HepG2 (cell line): ENCODE data around the gene TCFL5. TPM values are rescaled to one million over a fixed set of nuclear protein-coding genes. Genes with fewer than 3 reads are reported as not detected.

ENCODE experiments used
- AGO2 ChIP-seq: fragments of 200-400 bp; formaldehyde crosslinking; optimal IDR thresholded peaks from 2 replicates; pipeline ENCODE3; 2017; ENCODE audit warnings: mild to moderate bottlenecking, low read depth, low read length, moderate library complexity
- GATAD1 ChIP-seq: IDR thresholded peaks from 2 replicates; pipeline ENCODE4 v1.6.1; 2016; ENCODE audit warnings: missing genetic modification reagents, missing compliant biosample characterization
- HOXA5 ChIP-seq: sonication (generic); formaldehyde crosslinking; IDR thresholded peaks from 2 replicates; pipeline ENCODE4 v1.4.0; 2020; ENCODE audit warnings: missing genetic modification reagents
- NAIF1 ChIP-seq: sonication (generic); formaldehyde crosslinking; IDR thresholded peaks from 2 replicates; pipeline ENCODE4 v1.5.0; 2020; ENCODE audit warnings: mild to moderate bottlenecking, missing genetic modification reagents, borderline replicate concordance
- PAWR ChIP-seq: sonication (generic); formaldehyde crosslinking; IDR thresholded peaks from 2 replicates; pipeline ENCODE4 v1.4.0; 2020; ENCODE audit warnings: missing genetic modification reagents, mild to moderate bottlenecking, borderline replicate concordance
- RBM39 ChIP-seq: fragments of 200-400 bp; formaldehyde crosslinking; IDR thresholded peaks from one replicate; pipeline ENCODE4 v1.6.1; 2018; ENCODE audit warnings: antibody characterized with exemption, mild to moderate bottlenecking, low read depth, low read length; ENCODE audit not compliant: poor library complexity, severe bottlenecking
- SAP130 ChIP-seq: IDR thresholded peaks from 2 replicates; pipeline ENCODE4 v1.6.1; 2016; ENCODE audit warnings: low read depth
- SATB2 ChIP-seq: sonication (generic); formaldehyde crosslinking; IDR thresholded peaks from 2 replicates; pipeline ENCODE4 v1.5.0; 2020; ENCODE audit warnings: missing genetic modification reagents
- TCF7L2 ChIP-seq: IDR thresholded peaks from 2 replicates; pipeline ENCODE4 v1.6.1; 2011; ENCODE audit warnings: mild to moderate bottlenecking, low read depth, low read length, moderate library complexity
- ZBTB38 ChIP-seq: sonication (generic); formaldehyde crosslinking; IDR thresholded peaks from 2 replicates; pipeline ENCODE4 v1.5.1; 2020; ENCODE audit warnings: mild to moderate bottlenecking, missing genetic modification reagents
- ZNF777 ChIP-seq: sonication (generic); formaldehyde crosslinking; IDR thresholded peaks from 2 replicates; pipeline ENCODE4 v1.4.0; 2020; ENCODE audit warnings: missing genetic modification reagents
- ZNF878 ChIP-seq: sonication (generic); formaldehyde crosslinking; IDR thresholded peaks from 2 replicates; pipeline ENCODE4 v1.8.1; 2023; ENCODE audit warnings: mild to moderate bottlenecking, missing genetic modification reagents, moderate library complexity
- polyA plus RNA-seq, 8 experiments: library from polyadenylated mRNA; depleted of rRNA in 3 of 8; stranded (reverse) in 7 of 8; unstranded in 1 of 8; fragments of >200 nt; fragmentation: Illumina TruSeq in 4 of 8; extraction: Trizol in 4 of 8; gene quantifications; 2 replicates each; pipeline versions ENCODE4 v1.2.1 to v1.2.3, GENCODE V29; 2011 to 2016; ENCODE audit warnings: low read depth in 4 of 8, missing spikeins in 1 of 8, mixed read lengths in 1 of 8; ENCODE audit not compliant: insufficient read depth in 1 of 8
- total RNA-seq, 5 experiments: library from RNA; depleted of rRNA; stranded (reverse); fragments of >200 nt; fragmentation: Illumina TruSeq; extraction: Trizol; gene quantifications; 2 replicates each; pipeline ENCODE4 v1.2.3, GENCODE V29; 2016; ENCODE audit warnings: low read depth in 1 of 5
- TF ChIP-seq, protein P1 (sequence below): sonication (generic); formaldehyde crosslinking; IDR thresholded peaks from 2 replicates; pipeline ENCODE4 v1.4.0; 2020; ENCODE audit warnings: missing genetic modification reagents, low read depth, mild to moderate bottlenecking, borderline replicate concordance
- TF ChIP-seq, protein P2 (sequence below): fragments of 450-650 bp; IDR thresholded peaks from 2 replicates; pipeline ENCODE4 v1.6.1; 2016
- TF ChIP-seq, protein P3 (sequence below), 2 experiments: sonication (generic) in 1 of 2; formaldehyde crosslinking in 1 of 2; IDR thresholded peaks; 2 replicates each; pipeline versions ENCODE4 v1.4.0 to v1.6.1; 2016 to 2020; ENCODE audit warnings: borderline replicate concordance in 1 of 2, low read depth in 1 of 2, mild to moderate bottlenecking in 1 of 2, missing genetic modification reagents in 1 of 2
- TF ChIP-seq, protein P4 (sequence below), 2 experiments: sonication (generic) in 1 of 2; formaldehyde crosslinking in 1 of 2; IDR thresholded peaks; 2 replicates each; pipeline versions ENCODE4 v1.6.1 to v1.9.0; 2014 to 2022; ENCODE audit warnings: antibody characterized with exemption in 1 of 2, borderline replicate concordance in 1 of 2, inconsistent platforms in 1 of 2, low read depth in 1 of 2, missing genetic modification reagents in 1 of 2

TCFL5 gene
- total and polyA plus RNA-seq, 2 of the 13 experiments (the other 11 are each of a cell fraction or from before 2014, with no cell fraction given): 14.8 to 20.0 TPM

DNA sequence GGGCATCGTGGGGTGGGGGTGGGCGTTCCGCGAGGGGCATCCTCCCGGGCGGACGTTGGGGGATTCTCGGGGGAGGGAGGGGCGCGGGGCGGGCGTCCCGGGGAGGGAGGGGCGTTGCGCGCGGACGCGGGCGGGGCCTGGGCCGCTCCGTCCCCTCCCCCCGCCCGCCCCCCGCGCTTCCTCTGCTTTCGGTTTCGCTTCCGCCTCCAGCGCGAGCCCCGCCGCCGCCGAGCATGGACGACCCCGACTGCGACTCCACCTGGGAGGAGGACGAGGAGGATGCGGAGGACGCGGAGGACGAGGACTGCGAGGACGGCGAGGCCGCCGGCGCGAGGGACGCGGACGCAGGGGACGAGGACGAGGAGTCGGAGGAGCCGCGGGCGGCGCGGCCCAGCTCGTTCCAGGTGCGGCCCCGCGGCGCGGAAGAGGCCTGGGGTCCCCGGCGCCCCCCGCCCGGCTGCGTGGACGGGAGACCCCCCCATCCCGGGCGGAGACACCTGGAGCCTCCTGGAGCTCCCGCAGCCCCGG lies 56.9 kb downstream of the TCFL5 start, which contains the start of gene OGFR (continued):
- TF ChIP-seq, protein P1, sequence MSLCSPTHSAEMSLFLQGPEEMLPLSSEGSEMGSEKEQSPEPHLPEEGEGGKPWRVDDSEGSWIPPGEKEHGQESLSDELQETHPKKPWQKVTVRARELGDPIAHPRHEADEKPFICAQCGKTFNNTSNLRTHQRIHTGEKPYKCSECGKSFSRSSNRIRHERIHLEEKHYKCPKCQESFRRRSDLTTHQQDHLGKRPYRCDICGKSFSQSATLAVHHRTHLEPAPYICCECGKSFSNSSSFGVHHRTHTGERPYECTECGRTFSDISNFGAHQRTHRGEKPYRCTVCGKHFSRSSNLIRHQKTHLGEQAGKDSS (CRISPR knock-in tag): peak; percentile 85
- TF ChIP-seq SAP130: peak; percentile 84
- TF ChIP-seq, protein P2, sequence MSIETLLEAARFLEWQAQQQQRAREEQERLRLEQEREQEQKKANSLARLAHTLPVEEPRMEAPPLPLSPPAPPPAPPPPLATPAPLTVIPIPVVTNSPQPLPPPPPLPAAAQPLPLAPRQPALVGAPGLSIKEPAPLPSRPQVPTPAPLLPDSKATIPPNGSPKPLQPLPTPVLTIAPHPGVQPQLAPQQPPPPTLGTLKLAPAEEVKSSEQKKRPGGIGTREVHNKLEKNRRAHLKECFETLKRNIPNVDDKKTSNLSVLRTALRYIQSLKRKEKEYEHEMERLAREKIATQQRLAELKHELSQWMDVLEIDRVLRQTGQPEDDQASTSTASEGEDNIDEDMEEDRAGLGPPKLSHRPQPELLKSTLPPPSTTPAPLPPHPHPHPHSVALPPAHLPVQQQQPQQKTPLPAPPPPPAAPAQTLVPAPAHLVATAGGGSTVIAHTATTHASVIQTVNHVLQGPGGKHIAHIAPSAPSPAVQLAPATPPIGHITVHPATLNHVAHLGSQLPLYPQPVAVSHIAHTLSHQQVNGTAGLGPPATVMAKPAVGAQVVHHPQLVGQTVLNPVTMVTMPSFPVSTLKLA: no peak
- TF ChIP-seq, protein P3, sequence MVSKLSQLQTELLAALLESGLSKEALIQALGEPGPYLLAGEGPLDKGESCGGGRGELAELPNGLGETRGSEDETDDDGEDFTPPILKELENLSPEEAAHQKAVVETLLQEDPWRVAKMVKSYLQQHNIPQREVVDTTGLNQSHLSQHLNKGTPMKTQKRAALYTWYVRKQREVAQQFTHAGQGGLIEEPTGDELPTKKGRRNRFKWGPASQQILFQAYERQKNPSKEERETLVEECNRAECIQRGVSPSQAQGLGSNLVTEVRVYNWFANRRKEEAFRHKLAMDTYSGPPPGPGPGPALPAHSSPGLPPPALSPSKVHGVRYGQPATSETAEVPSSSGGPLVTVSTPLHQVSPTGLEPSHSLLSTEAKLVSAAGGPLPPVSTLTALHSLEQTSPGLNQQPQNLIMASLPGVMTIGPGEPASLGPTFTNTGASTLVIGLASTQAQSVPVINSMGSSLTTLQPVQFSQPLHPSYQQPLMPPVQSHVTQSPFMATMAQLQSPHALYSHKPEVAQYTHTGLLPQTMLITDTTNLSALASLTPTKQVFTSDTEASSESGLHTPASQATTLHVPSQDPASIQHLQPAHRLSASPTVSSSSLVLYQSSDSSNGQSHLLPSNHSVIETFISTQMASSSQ (IDR thresholded peaks at IDR 0.05; ENCODE audit: low read depth): no peak
- TF ChIP-seq, protein P3 (CRISPR knock-in tag; IDR thresholded peaks at IDR 0.05; ENCODE audit: borderline replicate concordance): peak; percentile 41; the same call in 1 of the 2 replicates
- TF ChIP-seq SATB2: no peak
- TF ChIP-seq GATAD1 (CRISPR knock-in tag): peak; percentile 60; the same call in 1 of the 2 replicates
- no peak for TF ChIP-seq TCF7L2
- TF ChIP-seq, protein P4, sequence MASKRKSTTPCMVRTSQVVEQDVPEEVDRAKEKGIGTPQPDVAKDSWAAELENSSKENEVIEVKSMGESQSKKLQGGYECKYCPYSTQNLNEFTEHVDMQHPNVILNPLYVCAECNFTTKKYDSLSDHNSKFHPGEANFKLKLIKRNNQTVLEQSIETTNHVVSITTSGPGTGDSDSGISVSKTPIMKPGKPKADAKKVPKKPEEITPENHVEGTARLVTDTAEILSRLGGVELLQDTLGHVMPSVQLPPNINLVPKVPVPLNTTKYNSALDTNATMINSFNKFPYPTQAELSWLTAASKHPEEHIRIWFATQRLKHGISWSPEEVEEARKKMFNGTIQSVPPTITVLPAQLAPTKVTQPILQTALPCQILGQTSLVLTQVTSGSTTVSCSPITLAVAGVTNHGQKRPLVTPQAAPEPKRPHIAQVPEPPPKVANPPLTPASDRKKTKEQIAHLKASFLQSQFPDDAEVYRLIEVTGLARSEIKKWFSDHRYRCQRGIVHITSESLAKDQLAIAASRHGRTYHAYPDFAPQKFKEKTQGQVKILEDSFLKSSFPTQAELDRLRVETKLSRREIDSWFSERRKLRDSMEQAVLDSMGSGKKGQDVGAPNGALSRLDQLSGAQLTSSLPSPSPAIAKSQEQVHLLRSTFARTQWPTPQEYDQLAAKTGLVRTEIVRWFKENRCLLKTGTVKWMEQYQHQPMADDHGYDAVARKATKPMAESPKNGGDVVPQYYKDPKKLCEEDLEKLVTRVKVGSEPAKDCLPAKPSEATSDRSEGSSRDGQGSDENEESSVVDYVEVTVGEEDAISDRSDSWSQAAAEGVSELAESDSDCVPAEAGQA (IDR thresholded peaks at IDR 0.05; ENCODE audit: low read depth): no peak
- TF ChIP-seq, protein P4 (CRISPR knock-in tag; IDR thresholded peaks at IDR 0.05; ENCODE audit: borderline replicate concordance): no peak
- peak; percentile 81 for TF ChIP-seq ZBTB38 (CRISPR knock-in tag)
- no peak for TF ChIP-seq RBM39
- no peak for TF ChIP-seq PAWR (CRISPR knock-in tag)
- TF ChIP-seq AGO2: no peak
- no peak for TF ChIP-seq ZNF777 (CRISPR knock-in tag)
- TF ChIP-seq NAIF1 (CRISPR knock-in tag): no peak
- TF ChIP-seq ZNF878 (CRISPR knock-in tag): no peak
- TF ChIP-seq HOXA5: 0 out of 2 replicates have a peak, but pooled peaks have one; percentile 57
